Activated CD4-positive, alpha-beta T cell treated with anti-CD3 and anti-CD28 coated beads for 36 hours (primary cell): ENCODE measurements around the gene INSR. TPM values are rescaled to one million over a fixed set of nuclear protein-coding genes. Genes with fewer than 3 reads are reported as not detected.

Source experiments
- ATAC-seq: fragments of 200-7000 bp; cut with Tn5 transposase; one replicate; pipeline ENCODE4 v1.10.0; 2021; ENCODE audit warnings: mild to moderate bottlenecking, moderate library complexity
- CTCF ChIA-PET: fragments of 350-600 bp; sonication (Branson Sonifier 250); formaldehyde crosslinking; loops from one replicate; lab custom pipeline; 2021; ENCODE audit warnings: antibody characterized with exemption; lab: Charles Lee
- POLR2A ChIA-PET: fragments of 350-600 bp; sonication (Branson Sonifier 250); formaldehyde crosslinking; loops from one replicate; lab custom pipeline; 2021; ENCODE audit warnings: antibody characterized with exemption, inconsistent platforms; lab: Charles Lee
- DNase-seq: peaks from one replicate; pipeline ENCODE4 v3.0.0-alpha.2; 2020
- H3K27ac Mint-ChIP-seq: one replicate; pipeline ENCODE4 v1.8.0; 2021; ENCODE audit warnings: mixed read lengths
- H3K27me3 Mint-ChIP-seq: one replicate; pipeline ENCODE4 v1.8.0; 2021; ENCODE audit warnings: mixed read lengths
- H3K36me3 Mint-ChIP-seq: one replicate; pipeline ENCODE4 v1.8.0; 2021; ENCODE audit warnings: low read depth, mixed read lengths
- H3K4me1 Mint-ChIP-seq: one replicate; pipeline ENCODE4 v1.8.0; 2021; ENCODE audit warnings: mixed read lengths
- H3K4me3 Mint-ChIP-seq: one replicate; pipeline ENCODE4 v1.8.0; 2021; ENCODE audit warnings: mild to moderate bottlenecking, moderate library complexity, mixed read lengths
- H3K9me3 Mint-ChIP-seq: one replicate; pipeline ENCODE4 v1.8.0; 2021; ENCODE audit warnings: low read depth, mixed read lengths
- intact Hi-C, 2 experiments: fragments of 100-400 bp; cut with DNase I in 1 of 2; cut with micrococcal nuclease in 1 of 2; formaldehyde crosslinking; loops; one replicate each; pipeline versions ENCODE4 v1.14.2 to v1.15.1; 2022 to 2024; cut with DNase I, micrococcal nuclease
- total RNA-seq, 2 experiments: library from RNA; stranded (reverse); gene quantifications; one replicate each; pipeline ENCODE4 v1.2.3, GENCODE V29; 2021

INSR gene
- total RNA-seq, 2 experiments from 2014 or later = 3.5 to 4.2 TPM

DNA sequence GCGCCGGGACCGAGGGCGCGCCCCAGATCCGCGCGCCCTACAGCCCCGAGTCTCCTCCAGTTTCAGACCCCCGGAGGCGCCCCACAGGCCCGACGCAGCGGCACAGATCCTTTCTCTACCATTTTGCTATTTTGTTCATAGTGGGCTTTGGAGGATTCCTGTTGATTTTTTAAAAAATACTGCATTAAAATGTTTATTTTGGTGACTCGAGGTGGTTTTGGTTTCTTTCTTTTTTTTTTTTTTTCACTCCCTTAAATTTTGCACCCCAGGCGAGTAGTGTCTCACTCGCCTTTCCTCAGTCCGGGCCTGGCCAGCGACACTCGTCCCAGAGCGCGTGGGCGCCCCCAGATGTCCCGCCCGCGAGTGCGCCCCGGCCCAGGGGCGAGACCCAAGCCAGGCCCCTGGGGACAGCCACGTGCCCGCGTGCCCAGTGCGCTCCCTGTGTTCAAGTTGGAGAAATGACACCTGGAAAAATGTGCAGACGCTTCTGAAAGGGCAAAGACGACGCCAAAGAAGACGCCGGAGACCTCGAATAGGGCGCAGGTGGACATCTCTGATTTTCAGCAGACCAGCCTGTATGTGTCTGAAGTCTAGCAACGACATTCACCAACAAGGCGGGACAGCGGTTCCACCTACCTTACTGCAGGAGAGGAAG is 471 bp upstream of the INSR start:
- peaks cover 8% of the 10 kb centered on the region for H3K4me1 Mint-ChIP-seq
- CTCF ChIA-PET = interaction anchor here (0.7 kb wide), 1 partner anchor 31 kb away, joined by 4 read pairs; no protein-coding TSS in a partner anchor
- peak; percentile 60 for DNase-seq
- POLR2A ChIA-PET = no interaction called here
- H3K27me3 Mint-ChIP-seq = peaks cover 27% of the 10 kb centered on the region
- H3K27ac Mint-ChIP-seq = no peak overlapping the region
- H3K36me3 Mint-ChIP-seq = no peaks in the 10 kb centered on the region
- intact Hi-C loops = loop anchor here (1.0 kb wide), 1 partner anchor 96 kb away; no protein-coding TSS in a partner anchor
- peak overlapping the region; percentile 72 for H3K4me3 Mint-ChIP-seq
- ATAC-seq = peak; percentile 21
- no peaks in the 10 kb centered on the region for H3K9me3 Mint-ChIP-seq

DNA sequence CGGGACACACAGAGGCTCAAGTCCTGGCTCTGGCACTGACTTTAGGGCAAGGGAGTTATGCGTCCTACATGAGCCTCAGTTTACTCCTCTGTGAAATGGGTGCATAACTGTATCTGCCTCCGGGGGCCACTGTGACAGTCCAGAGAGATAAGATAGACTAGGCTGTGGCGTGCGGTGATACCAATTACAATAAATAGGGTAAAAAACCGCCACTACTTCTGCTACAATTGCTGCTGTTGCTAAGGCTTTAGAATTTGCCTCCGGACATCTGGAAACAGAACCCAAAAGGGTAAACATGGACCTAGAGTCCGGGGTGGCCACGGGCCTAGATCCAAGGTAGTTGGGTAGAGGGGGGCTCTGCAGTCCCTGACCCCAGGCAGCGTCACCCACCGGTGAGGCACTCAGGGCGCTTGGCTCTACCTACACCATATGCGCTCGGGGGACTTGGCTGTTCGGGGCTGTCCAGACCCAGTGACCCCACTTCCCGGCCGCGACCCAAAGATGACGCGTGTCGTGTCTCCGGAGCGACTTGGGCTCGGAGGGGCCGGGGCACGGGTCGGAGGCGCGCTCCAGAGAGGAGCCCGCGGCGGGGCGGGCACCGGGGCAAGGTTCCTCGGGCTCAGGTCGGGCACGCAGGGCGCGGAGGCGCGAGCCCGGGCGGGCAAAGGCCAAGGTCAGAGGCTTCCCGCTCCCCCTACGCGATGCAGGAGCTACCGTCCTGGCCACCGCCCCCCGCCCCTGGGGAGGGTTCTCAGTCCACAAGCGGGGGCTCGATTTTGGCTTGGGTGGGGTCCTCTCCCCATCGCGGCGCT is 1.1 kb downstream of the INSR start:
- Mint-ChIP-seq H3K36me3 (no peaks in the 10 kb centered on the region), H3K4me1 (peaks cover 8% of the 10 kb centered on the region), H3K4me3 (peak overlapping the region; percentile 54), H3K27me3 (peaks cover 27% of the 10 kb centered on the region), H3K27ac (no peak overlapping the region), H3K9me3 (no peaks in the 10 kb centered on the region)
- no peak for ATAC-seq
- ChIA-PET CTCF (no interaction called here), POLR2A (no interaction called here)
- intact Hi-C loops = no loop called here
- peak; percentile 28 for DNase-seq

DNA sequence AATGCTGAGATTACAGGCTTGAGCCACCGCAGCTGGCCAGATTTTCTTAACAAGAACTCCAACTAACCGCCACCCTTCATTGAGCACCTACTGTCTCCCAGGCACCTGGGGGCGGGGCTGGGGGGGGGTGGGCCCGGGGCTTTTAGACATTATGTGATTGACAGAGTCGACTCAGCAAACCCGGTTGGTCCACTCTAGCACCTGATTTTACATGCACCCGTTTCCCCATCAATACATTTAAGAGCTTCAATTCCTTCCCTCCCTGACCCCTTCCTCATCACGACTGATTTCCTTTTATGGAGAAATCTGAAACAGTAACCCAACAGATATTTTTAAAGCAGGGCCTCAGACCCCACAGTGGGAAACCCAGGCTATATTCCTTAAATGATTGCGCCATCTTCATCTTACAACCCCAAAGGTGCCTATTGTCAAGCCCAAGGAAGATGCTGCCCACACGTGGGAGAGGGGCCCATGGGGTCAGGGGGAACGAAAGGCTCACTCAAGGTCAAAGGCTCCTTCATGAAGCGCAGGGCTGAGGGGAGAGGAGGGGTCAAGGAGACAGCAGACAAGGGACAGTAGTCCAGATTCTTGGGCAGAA is 1.8 kb downstream of the INSR start:
- ChIA-PET POLR2A (interaction anchor here (0.6 kb wide), 1 partner anchor 105 kb away, joined by 3 read pairs; no protein-coding TSS in a partner anchor), CTCF (no interaction called here)

DNA sequence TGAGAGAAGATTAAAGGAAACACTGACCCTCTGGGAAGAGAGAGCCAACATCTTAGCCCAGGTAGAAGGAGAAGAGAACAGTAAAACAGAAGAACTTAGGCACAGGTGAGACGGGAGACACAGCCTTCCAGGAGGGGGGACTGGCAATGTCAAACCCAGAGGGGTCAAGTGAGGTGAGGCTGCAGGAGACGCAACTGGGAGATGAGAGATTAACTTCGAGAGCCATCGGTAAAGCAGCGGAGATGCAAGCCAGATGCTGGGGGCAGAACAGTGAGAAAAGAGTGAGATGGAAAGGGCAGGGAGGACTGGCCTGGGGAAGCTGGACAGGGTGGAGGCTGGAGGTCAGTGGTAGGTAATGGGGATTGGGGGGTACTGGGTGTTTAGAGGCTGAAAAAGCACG is 5.2 kb downstream of the INSR start:
- no peak overlapping the region for H3K27ac Mint-ChIP-seq
- POLR2A ChIA-PET = no interaction called here
- H3K36me3 Mint-ChIP-seq = no peaks in the 10 kb centered on the region
- H3K4me1 Mint-ChIP-seq = no peaks in the 10 kb centered on the region
- no peak for DNase-seq
- ATAC-seq = no peak
- H3K27me3 Mint-ChIP-seq = peaks cover 10% of the 10 kb centered on the region
- intact Hi-C loops = no loop called here
- CTCF ChIA-PET = no interaction called here
- H3K4me3 Mint-ChIP-seq = no peak overlapping the region
- no peaks in the 10 kb centered on the region for H3K9me3 Mint-ChIP-seq

More for the DNA sequence above, 1.8 kb downstream of the INSR start:
- peak overlapping the region; percentile 54 for H3K4me3 Mint-ChIP-seq
- intact Hi-C loops = no loop called here
- ATAC-seq (no peak), DNase-seq (no peak)
- no peaks in the 10 kb centered on the region for H3K9me3 Mint-ChIP-seq
- peaks cover 8% of the 10 kb centered on the region for H3K4me1 Mint-ChIP-seq
- H3K36me3 Mint-ChIP-seq = no peaks in the 10 kb centered on the region
- peaks cover 23% of the 10 kb centered on the region for H3K27me3 Mint-ChIP-seq
- H3K27ac Mint-ChIP-seq = no peak overlapping the region

DNA sequence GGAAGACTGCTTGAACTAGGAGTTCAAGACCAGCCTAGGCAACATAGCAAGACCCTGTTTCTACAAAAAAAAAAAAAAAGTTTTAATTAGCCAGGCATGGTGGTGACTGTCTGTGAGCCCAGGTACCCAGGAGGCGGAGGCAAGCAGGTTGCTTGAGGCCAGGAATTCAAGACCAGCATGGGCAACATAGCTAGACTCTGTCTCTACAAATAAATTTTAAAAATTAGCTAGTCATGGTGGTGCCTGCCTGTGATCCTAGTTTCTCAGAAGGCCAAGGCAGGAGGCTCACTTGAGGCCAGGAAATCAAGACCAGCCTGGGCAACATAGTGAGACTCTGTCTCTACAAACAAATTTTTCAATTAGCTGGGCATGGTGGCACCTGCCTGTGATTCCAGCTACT is 6.1 kb downstream of the INSR start:
- intact Hi-C loops = no loop called here
- Mint-ChIP-seq H3K27ac (no peak overlapping the region), H3K4me3 (no peak overlapping the region), H3K4me1 (no peaks in the 10 kb centered on the region), H3K9me3 (no peaks in the 10 kb centered on the region), H3K27me3 (peaks cover 10% of the 10 kb centered on the region), H3K36me3 (no peaks in the 10 kb centered on the region)
- ATAC-seq (no peak), DNase-seq (no peak)
- CTCF ChIA-PET = interaction anchor here (0.7 to 0.9 kb wide), 2 partner anchors 10 to 41 kb away, joined by 3 to 4 read pairs; no protein-coding TSS in a partner anchor
- POLR2A ChIA-PET = no interaction called here

DNA sequence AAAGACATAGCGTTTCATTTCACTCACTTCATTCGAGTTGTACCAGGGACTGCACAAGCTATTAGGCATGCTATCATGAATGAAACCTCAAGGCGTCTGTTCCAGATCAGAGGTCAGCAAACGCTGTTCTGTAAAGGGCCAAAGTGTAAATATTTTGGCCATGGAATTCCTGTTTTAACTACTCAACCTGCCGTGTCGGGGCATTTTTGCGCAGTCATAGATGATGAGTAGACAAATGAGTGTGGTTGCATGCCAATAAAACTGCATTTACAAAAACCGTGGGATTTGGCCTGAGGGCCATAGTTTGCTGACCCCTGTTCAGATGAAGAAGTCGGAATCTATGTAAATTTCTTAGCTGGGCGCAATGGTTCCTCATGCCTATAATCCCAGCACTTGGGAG is 6.5 kb downstream of the INSR start:
- Mint-ChIP-seq H3K27ac (no peak overlapping the region), H3K9me3 (no peaks in the 10 kb centered on the region), H3K36me3 (no peaks in the 10 kb centered on the region), H3K27me3 (peaks cover 6% of the 10 kb centered on the region), H3K4me1 (no peaks in the 10 kb centered on the region), H3K4me3 (no peak overlapping the region)
- ATAC-seq (no peak), DNase-seq (no peak)
- POLR2A ChIA-PET = no interaction called here
- intact Hi-C loops = no loop called here
- CTCF ChIA-PET = interaction anchor here (0.7 to 0.9 kb wide), 2 partner anchors 11 to 41 kb away, joined by 3 to 4 read pairs; no protein-coding TSS in a partner anchor

DNA sequence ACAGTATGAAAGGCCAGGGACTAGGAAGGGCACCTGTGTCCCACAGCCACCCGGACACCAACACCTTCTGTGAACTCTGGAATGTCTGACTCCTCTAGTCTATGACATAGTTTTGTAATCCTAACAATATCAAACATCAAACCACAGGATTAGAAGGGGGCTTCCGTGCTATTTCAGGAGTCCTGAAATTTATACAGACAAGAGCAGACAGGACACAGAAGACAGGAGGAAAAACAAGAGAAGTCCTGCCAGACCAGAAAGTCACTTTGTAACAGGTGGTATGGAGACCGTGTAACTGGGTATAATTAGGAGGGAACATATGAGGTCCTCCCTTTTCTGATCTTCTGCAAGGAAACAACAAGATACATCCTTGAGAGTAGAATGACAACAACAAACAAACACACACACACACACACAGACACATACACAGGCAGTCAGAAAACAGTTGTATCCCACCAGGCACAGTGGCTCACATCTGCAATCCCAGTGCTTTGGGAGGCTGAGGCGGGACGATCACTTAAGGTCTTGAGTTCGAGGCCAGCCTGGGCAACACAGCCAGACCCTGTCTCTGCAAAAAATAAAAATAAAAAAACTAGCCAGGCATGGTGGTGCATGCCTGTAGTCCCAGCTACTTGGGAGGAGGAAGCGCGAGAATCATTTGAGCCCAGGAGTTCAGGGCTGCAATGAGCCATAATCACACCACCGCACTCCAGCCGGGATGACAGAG is 13.1 kb downstream of the INSR start:
- Mint-ChIP-seq H3K36me3 (no peaks in the 10 kb centered on the region), H3K4me1 (no peaks in the 10 kb centered on the region), H3K27me3 (no peaks in the 10 kb centered on the region), H3K9me3 (no peaks in the 10 kb centered on the region), H3K4me3 (no peak overlapping the region), H3K27ac (no peak overlapping the region)
- no peak for ATAC-seq
- ChIA-PET CTCF (no interaction called here), POLR2A (no interaction called here)
- intact Hi-C loops = no loop called here
- DNase-seq = no peak

DNA sequence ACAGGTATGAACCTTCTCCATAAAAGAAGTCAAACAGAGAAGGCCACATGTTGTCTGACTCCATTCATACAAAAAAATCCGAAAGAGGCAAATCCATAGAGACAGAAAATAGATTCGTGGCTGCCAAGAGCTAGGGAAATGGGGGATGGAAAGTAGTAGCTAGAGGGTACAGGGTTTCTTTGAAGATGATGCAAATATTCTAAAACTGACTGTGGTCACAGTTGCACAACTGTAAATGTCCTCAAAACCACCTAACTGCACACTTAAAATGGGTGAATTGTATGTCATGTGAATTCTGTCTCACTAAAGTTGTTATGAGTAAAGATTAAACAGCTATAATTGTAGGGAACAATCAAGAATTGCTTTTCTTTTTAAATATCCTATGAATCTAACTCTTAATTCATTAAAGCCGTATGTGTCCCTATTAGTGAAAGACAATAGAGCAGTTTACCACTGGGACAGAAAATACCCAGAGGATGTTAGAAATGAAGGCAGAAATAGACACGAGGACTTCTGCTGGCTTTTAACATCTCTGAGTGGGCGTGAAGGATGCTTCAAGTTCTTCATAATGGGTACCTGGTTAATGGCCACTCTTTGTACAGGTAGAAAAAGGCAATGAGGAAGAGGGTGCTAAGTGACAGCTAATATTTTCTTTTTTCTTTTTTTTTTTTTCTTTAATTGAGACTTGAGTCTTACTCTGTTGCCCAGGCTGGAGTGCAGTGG is 21.2 kb downstream of the INSR start:
- Mint-ChIP-seq H3K9me3 (no peaks in the 10 kb centered on the region), H3K36me3 (no peaks in the 10 kb centered on the region), H3K4me1 (no peaks in the 10 kb centered on the region), H3K27me3 (no peaks in the 10 kb centered on the region), H3K4me3 (no peak overlapping the region), H3K27ac (no peak overlapping the region)
- no peak for DNase-seq
- ChIA-PET CTCF (interaction anchor here (0.7 kb wide), 2 partner anchors 67 to 78 kb away, joined by 3 to 4 read pairs; no protein-coding TSS in a partner anchor), POLR2A (no interaction called here)
- no peak for ATAC-seq
- intact Hi-C loops = no loop called here

DNA sequence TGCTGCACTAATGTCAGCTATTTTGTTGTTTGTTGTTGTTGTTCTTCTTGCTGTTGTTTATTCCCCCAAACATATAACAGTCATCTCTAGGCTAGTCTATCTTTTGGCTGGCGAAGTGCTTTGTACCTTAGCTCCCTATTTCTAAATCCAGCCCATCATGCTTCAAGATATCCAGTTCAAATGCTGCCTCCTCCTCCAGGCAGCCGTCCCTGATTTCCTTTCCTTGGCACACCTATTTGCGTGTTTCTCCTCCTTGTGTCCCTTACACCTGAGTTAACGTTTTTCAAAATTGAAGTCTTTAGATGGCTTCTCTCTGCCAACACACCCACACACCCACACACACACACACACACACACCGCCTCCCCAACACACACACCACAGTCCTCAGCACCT is 25.5 kb downstream of the INSR start:
- Mint-ChIP-seq H3K27me3 (no peaks in the 10 kb centered on the region), H3K4me1 (no peaks in the 10 kb centered on the region), H3K36me3 (peaks cover 8% of the 10 kb centered on the region), H3K4me3 (no peak overlapping the region), H3K9me3 (no peaks in the 10 kb centered on the region), H3K27ac (no peak overlapping the region)
- ChIA-PET CTCF (interaction anchor here (0.6 kb wide), 1 partner anchor 784 kb away, joined by 3 read pairs; no protein-coding TSS in a partner anchor), POLR2A (no interaction called here)
- no peak for DNase-seq
- intact Hi-C loops = no loop called here
- ATAC-seq = no peak

DNA sequence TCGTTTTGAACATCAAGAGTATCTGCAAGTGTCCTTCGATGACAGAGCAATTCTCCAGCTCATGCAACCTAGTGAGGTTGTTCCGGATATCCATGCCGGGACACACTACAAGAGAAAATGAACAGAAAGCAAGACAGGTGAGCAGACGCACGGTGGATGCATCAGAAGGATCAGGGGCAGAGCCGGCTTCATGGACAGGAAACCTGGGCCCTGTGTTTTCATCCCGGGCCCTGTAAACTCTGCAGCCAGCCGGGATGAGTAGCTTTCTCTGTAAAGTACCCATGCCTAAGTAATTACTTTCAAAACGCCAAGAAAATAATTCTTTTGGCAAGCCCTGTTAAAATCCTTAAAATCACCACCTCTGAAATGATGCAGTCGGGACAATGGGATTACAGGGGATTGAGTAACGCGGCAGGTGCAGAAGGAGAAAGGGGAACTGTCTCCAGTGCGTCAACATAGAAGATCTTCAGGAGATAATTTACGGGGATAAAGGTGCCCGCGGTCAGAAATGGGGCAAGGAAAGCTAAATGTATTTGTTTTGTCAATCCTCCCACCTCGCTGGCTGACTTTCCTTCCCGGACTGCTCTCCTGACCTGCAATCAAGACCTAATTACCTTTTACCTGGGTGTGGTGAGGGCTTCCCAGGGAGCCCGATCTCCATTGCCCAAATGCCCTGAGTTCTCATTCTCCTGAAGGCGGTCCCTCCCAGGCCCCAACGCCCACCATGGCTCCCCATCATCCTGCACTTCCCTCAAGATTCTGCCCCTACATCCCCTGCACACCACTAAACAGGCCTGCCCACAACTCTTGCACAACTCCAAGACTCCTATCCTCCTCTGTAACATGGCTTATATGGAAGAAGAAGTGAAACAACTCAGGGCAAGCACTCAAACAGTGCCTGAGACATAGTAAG is 26.2 kb downstream of the INSR start:
- Mint-ChIP-seq H3K36me3 (peaks cover 8% of the 10 kb centered on the region), H3K4me1 (no peaks in the 10 kb centered on the region), H3K9me3 (no peaks in the 10 kb centered on the region), H3K27ac (no peak overlapping the region), H3K27me3 (no peaks in the 10 kb centered on the region), H3K4me3 (no peak overlapping the region)
- CTCF ChIA-PET = interaction anchor here (0.6 to 1.1 kb wide), 3 partner anchors 11 to 784 kb away, joined by 3 to 5 read pairs (median 3); no protein-coding TSS in a partner anchor
- POLR2A ChIA-PET = no interaction called here
- intact Hi-C loops = no loop called here
- ATAC-seq (no peak), DNase-seq (no peak)
